ENCODE measurements around the gene RALGPS1.
A peak's percentile ranks its signal among the peaks of the same experiment; 100 is the strongest.

RALGPS1 gene

GRCh38 chr9:127223266-127223665 is 308.7 kb downstream of the RALGPS1 start:
- no peak for DNase-seq (ENCODE audit: low read depth in 1 of 2, low spot score in 1 of 2)
- TF ChIP-seq SPI1 (IDR thresholded peaks at IDR 0.05; ENCODE audit: borderline replicate concordance, low read depth) (no peak), GABPA (IDR thresholded peaks at IDR 0.05; ENCODE audit: low read depth) (no peak), REST (IDR thresholded peaks at IDR 0.05; ENCODE audit: insufficient replicate concordance, low read depth) (no peak), POLR2AphosphoS5 (IDR thresholded peaks at IDR 0.05; ENCODE audit: low read depth) (no peak), CTCF (IDR thresholded peaks at IDR 0.05; ENCODE audit: insufficient read depth, low read length) (no peak)

GRCh38 chr9:127223810-127224177 is 309.2 kb downstream of the RALGPS1 start:
- Histone ChIP-seq H3K27me3 (ENCODE audit: insufficient read depth, poor library complexity, severe bottlenecking) (no peaks in the 10 kb centered on the region), H3K27ac (replicated peaks) (no peak overlapping the region), H3K4me3 (replicated peaks; ENCODE audit: insufficient read depth, low read length) (peak overlapping the region; percentile 54)
- TF ChIP-seq SPI1 (IDR thresholded peaks at IDR 0.05; ENCODE audit: borderline replicate concordance, low read depth) (no peak), REST (IDR thresholded peaks at IDR 0.05; ENCODE audit: insufficient replicate concordance, low read depth) (no peak), POLR2AphosphoS5 (IDR thresholded peaks at IDR 0.05; ENCODE audit: low read depth) (no peak), GABPA (IDR thresholded peaks at IDR 0.05; ENCODE audit: low read depth) (no peak), CTCF (IDR thresholded peaks at IDR 0.05; ENCODE audit: insufficient read depth, low read length) (no peak)
- no peak for DNase-seq (ENCODE audit: low read depth in 1 of 2, low spot score in 1 of 2)

More at GRCh38 chr9:127223266-127223665, 308.7 kb downstream of the RALGPS1 start:
- H3K27me3 ChIP-seq (ENCODE audit: insufficient read depth, poor library complexity, severe bottlenecking): no peaks in the 10 kb centered on the region
- no peak overlapping the region for H3K27ac ChIP-seq (replicated peaks)
- H3K4me3 ChIP-seq (replicated peaks; ENCODE audit: insufficient read depth, low read length): no peak overlapping the region

GRCh38 chr9:127224178-127224882 is 309.7 kb downstream of the RALGPS1 start:
- peak; percentile 67 to 80 for DNase-seq (ENCODE audit: low read depth in 1 of 2, low spot score in 1 of 2)
- TF ChIP-seq CTCF (IDR thresholded peaks at IDR 0.05; ENCODE audit: insufficient read depth, low read length) (no peak), REST (IDR thresholded peaks at IDR 0.05; ENCODE audit: insufficient replicate concordance, low read depth) (no peak), POLR2AphosphoS5 (IDR thresholded peaks at IDR 0.05; ENCODE audit: low read depth) (no peak), SPI1 (IDR thresholded peaks at IDR 0.05; ENCODE audit: borderline replicate concordance, low read depth) (no peak), GABPA (IDR thresholded peaks at IDR 0.05; ENCODE audit: low read depth) (no peak)
- H3K27me3 ChIP-seq (ENCODE audit: insufficient read depth, poor library complexity, severe bottlenecking): no peaks in the 10 kb centered on the region
- H3K4me3 ChIP-seq (replicated peaks; ENCODE audit: insufficient read depth, low read length): peak overlapping the region; percentile 54
- H3K27ac ChIP-seq (replicated peaks): 0 out of 2 replicates have a peak overlapping the region, but pooled peaks have one; percentile 24
